HepG2 (cell line): Measurements from ENCODE around the gene MRPL2. TPM values are rescaled to one million over a fixed set of nuclear protein-coding genes. Genes with fewer than 3 reads are reported as not detected.

ENCODE experiments used
- GMEB2 ChIP-seq: IDR thresholded peaks from 2 replicates; pipeline ENCODE4 v1.6.1; 2016; ENCODE audit warnings: missing biosample characterization, missing genetic modification reagents, low read depth
- SMARCE1 ChIP-seq: fragments of 450-650 bp; IDR thresholded peaks from 2 replicates; pipeline ENCODE4 v1.6.1; 2017; ENCODE audit warnings: borderline replicate concordance
- TRIM24 ChIP-seq: sonication (generic); formaldehyde crosslinking; IDR thresholded peaks from 2 replicates; pipeline ENCODE4 v1.8.0; 2022; ENCODE audit warnings: mild to moderate bottlenecking, missing genetic modification reagents
- ZBTB37 ChIP-seq: sonication (generic); formaldehyde crosslinking; IDR thresholded peaks from 2 replicates; pipeline ENCODE4 v1.4.0; 2020; ENCODE audit warnings: mild to moderate bottlenecking, missing genetic modification reagents
- ZFP37 ChIP-seq: sonication (generic); formaldehyde crosslinking; IDR thresholded peaks from 2 replicates; pipeline ENCODE4 v1.4.0; 2020; ENCODE audit warnings: missing genetic modification reagents, borderline replicate concordance
- ZNF687 ChIP-seq: sonication (generic); formaldehyde crosslinking; IDR thresholded peaks from 2 replicates; pipeline ENCODE4 v1.5.1; 2020; ENCODE audit warnings: mild to moderate bottlenecking, missing genetic modification reagents, moderate library complexity
- polyA plus RNA-seq, 8 experiments: library from polyadenylated mRNA; depleted of rRNA in 3 of 8; stranded (reverse) in 7 of 8; unstranded in 1 of 8; fragments of >200 nt; fragmentation: Illumina TruSeq in 4 of 8; extraction: Trizol in 4 of 8; gene quantifications; 2 replicates each; pipeline versions ENCODE4 v1.2.1 to v1.2.3, GENCODE V29; 2011 to 2016; ENCODE audit warnings: low read depth in 4 of 8, missing spikeins in 1 of 8, mixed read lengths in 1 of 8; ENCODE audit not compliant: insufficient read depth in 1 of 8
- total RNA-seq, 5 experiments: library from RNA; depleted of rRNA; stranded (reverse); fragments of >200 nt; fragmentation: Illumina TruSeq; extraction: Trizol; gene quantifications; 2 replicates each; pipeline ENCODE4 v1.2.3, GENCODE V29; 2016; ENCODE audit warnings: low read depth in 1 of 5

MRPL2 gene
- total and polyA plus RNA-seq, 2 of the 13 experiments (the other 11 are each of a cell fraction or from before 2014, with no cell fraction given) = 56.8 to 65.6 TPM

GRCh38 chr6:43060755-43061633 lies 1.8 kb upstream of the MRPL2 start (continued):
- peak; percentile 82 for TF ChIP-seq ZNF687 (CRISPR knock-in tag)
- no peak for TF ChIP-seq ZFP37 (CRISPR knock-in tag)
- TF ChIP-seq ZBTB37 (CRISPR knock-in tag) = no peak
- no peak for TF ChIP-seq SMARCE1
- no peak for TF ChIP-seq TRIM24 (CRISPR knock-in tag)
- TF ChIP-seq GMEB2 = no peak
